Astrocyte (in vitro differentiated cells and primary cell): ENCODE results near the gene UNC80. TPM values are rescaled to one million over a fixed set of nuclear protein-coding genes. Genes with fewer than 3 reads are reported as not detected.

ENCODE experiments used
- DNase-seq: peaks from one replicate; pipeline ENCODE4 v3.0.0-alpha.2; 2010; ENCODE audit warnings: low read depth
- FAIRE-seq: peaks from 2 replicates; lab custom pipeline; 2011; peaks lifted over from hg19 to GRCh38; lab: Jason Lieb, UNC
- H2AFZ ChIP-seq: 2 replicates; pipeline ENCODE4 v1.6.0; 2012; ENCODE audit warnings: low read depth, low read length, inconsistent platforms
- H3K27ac ChIP-seq: 2 replicates; pipeline ENCODE4 v1.5.1; 2011; ENCODE audit warnings: low read depth, low read length, inconsistent platforms
- H3K27me3 ChIP-seq: 2 replicates; pipeline ENCODE4 v1.6.0; 2011; ENCODE audit warnings: low read length, inconsistent platforms; ENCODE audit not compliant: insufficient read depth
- H3K36me3 ChIP-seq: 2 replicates; pipeline ENCODE4 v1.5.1; 2011; ENCODE audit warnings: low read length, inconsistent platforms; ENCODE audit not compliant: insufficient read depth
- H3K4me1 ChIP-seq: 2 replicates; pipeline ENCODE4 v1.5.1; 2011; ENCODE audit warnings: low read length, inconsistent platforms; ENCODE audit not compliant: insufficient read depth
- H3K4me2 ChIP-seq: 2 replicates; pipeline ENCODE4 v1.6.0; 2012; ENCODE audit warnings: low read length, inconsistent platforms
- H3K4me3 ChIP-seq: 2 replicates; pipeline ENCODE4 v1.5.1; 2011; ENCODE audit warnings: low read depth, mild to moderate bottlenecking, low read length, inconsistent platforms; ENCODE audit not compliant: insufficient read depth
- H3K79me2 ChIP-seq: 2 replicates; pipeline ENCODE4 v1.6.0; 2012; ENCODE audit warnings: mild to moderate bottlenecking, low read length, inconsistent platforms; ENCODE audit not compliant: insufficient read depth
- H3K9ac ChIP-seq: 2 replicates; pipeline ENCODE4 v1.6.0; 2012; ENCODE audit warnings: mild to moderate bottlenecking, low read length, inconsistent platforms
- H3K9me3 ChIP-seq: 2 replicates; pipeline ENCODE4 v1.5.1; 2012; ENCODE audit warnings: low read depth, mild to moderate bottlenecking, low read length, inconsistent platforms; ENCODE audit not compliant: insufficient read depth
- H4K20me1 ChIP-seq: 2 replicates; pipeline ENCODE4 v1.6.0; 2012; ENCODE audit warnings: low read length, inconsistent platforms; ENCODE audit not compliant: insufficient read depth
- H3K27ac Mint-ChIP-seq: one replicate; pipeline ENCODE4 v1.8.0; 2021; ENCODE audit warnings: mild to moderate bottlenecking, mixed read lengths; ENCODE audit not compliant: unreplicated experiment
- H3K27me3 Mint-ChIP-seq: one replicate; pipeline ENCODE4 v1.8.0; 2021; ENCODE audit warnings: low read depth, mixed read lengths; ENCODE audit not compliant: unreplicated experiment
- H3K36me3 Mint-ChIP-seq: one replicate; pipeline ENCODE4 v1.8.0; 2021; ENCODE audit warnings: low read depth, mixed read lengths; ENCODE audit not compliant: unreplicated experiment
- H3K4me1 Mint-ChIP-seq: one replicate; pipeline ENCODE4 v1.8.0; 2021; ENCODE audit warnings: low read depth, mixed read lengths; ENCODE audit not compliant: unreplicated experiment
- H3K4me3 Mint-ChIP-seq: one replicate; pipeline ENCODE4 v1.8.0; 2021; ENCODE audit warnings: mild to moderate bottlenecking, moderate library complexity, mixed read lengths; ENCODE audit not compliant: unreplicated experiment
- H3K9me3 Mint-ChIP-seq: one replicate; pipeline ENCODE4 v1.8.0; 2021; ENCODE audit warnings: mild to moderate bottlenecking, mixed read lengths; ENCODE audit not compliant: unreplicated experiment
- CTCF ChIP-seq: IDR thresholded peaks from 2 replicates; pipeline ENCODE4 v1.5.1; 2011; ENCODE audit warnings: low read depth, mild to moderate bottlenecking, inconsistent platforms, low read length, moderate library complexity; ENCODE audit not compliant: insufficient read depth
- EZH2 ChIP-seq: IDR thresholded peaks from 2 replicates; pipeline ENCODE4 v1.6.1; 2012; ENCODE audit warnings: mild to moderate bottlenecking, low read length, inconsistent platforms; ENCODE audit not compliant: insufficient read depth
- total RNA-seq: library from RNA; stranded (reverse); gene quantifications from 2 replicates; pipeline ENCODE4 v1.2.1, GENCODE V29; 2021

Gene UNC80
- total RNA-seq, 1 donor from 2014 or later, result 0.27 TPM

GRCh38 chr2:209773377-209773776, 1.7 kb downstream of the UNC80 start:
- Histone ChIP-seq H3K9me3 (no peaks in the 10 kb centered on the region), H3K4me2 (no peak overlapping the region), H3K4me1 (no peaks in the 10 kb centered on the region), H2AFZ (no peak overlapping the region), H4K20me1 (no peaks in the 10 kb centered on the region), H3K36me3 (no peaks in the 10 kb centered on the region), H3K4me3 (no peak overlapping the region), H3K79me2 (no peaks in the 10 kb centered on the region), H3K27ac (no peak overlapping the region), H3K9ac (no peak overlapping the region), H3K27me3 (no peaks in the 10 kb centered on the region)
- H3K27me3 Mint-ChIP-seq, result peaks cover 5% of the 10 kb centered on the region
- FAIRE-seq (no peak), DNase-seq (no peak)
- peaks cover 2% of the 10 kb centered on the region for H3K4me1 Mint-ChIP-seq
- TF ChIP-seq EZH2, result no peak
- TF ChIP-seq CTCF, result no peak
- H3K36me3 Mint-ChIP-seq, result no peaks in the 10 kb centered on the region
- H3K27ac Mint-ChIP-seq, result no peak overlapping the region
- no peaks in the 10 kb centered on the region for H3K9me3 Mint-ChIP-seq
- no peak overlapping the region for H3K4me3 Mint-ChIP-seq

GRCh38 chr2:209787416-209787815, 15.8 kb downstream of the UNC80 start:
- H3K27me3 Mint-ChIP-seq, result peaks cover 2% of the 10 kb centered on the region
- no peak overlapping the region for H3K4me3 Mint-ChIP-seq
- H3K27ac ChIP-seq, result no peak overlapping the region
- TF ChIP-seq EZH2 (no peak), CTCF (no peak)
- H3K4me3 ChIP-seq, result no peak overlapping the region
- DNase-seq (no peak), FAIRE-seq (no peak)
- H3K79me2 ChIP-seq, result no peaks in the 10 kb centered on the region
- no peak overlapping the region for H3K27ac Mint-ChIP-seq
- no peaks in the 10 kb centered on the region for H3K9me3 Mint-ChIP-seq
- H4K20me1 ChIP-seq, result no peaks in the 10 kb centered on the region
- H3K27me3 ChIP-seq, result no peaks in the 10 kb centered on the region
- H3K9ac ChIP-seq, result no peak overlapping the region
- no peaks in the 10 kb centered on the region for H3K36me3 ChIP-seq
- no peak overlapping the region for H3K4me2 ChIP-seq
- no peaks in the 10 kb centered on the region for H3K4me1 ChIP-seq
- H3K4me1 Mint-ChIP-seq, result no peaks in the 10 kb centered on the region
- H2AFZ ChIP-seq, result no peak overlapping the region
- H3K36me3 Mint-ChIP-seq, result no peaks in the 10 kb centered on the region
- H3K9me3 ChIP-seq, result no peaks in the 10 kb centered on the region

- no peak overlapping the region for H3K4me3 Mint-ChIP-seq
- FAIRE-seq, result no peak
- no peaks in the 10 kb centered on the region for H3K4me1 Mint-ChIP-seq
- H3K9me3 ChIP-seq, result no peaks in the 10 kb centered on the region
- H3K27ac ChIP-seq, result no peak overlapping the region
- H3K27me3 Mint-ChIP-seq, result peaks cover 2% of the 10 kb centered on the region
- no peaks in the 10 kb centered on the region for H3K36me3 ChIP-seq
- no peaks in the 10 kb centered on the region for H3K27me3 ChIP-seq
- no peak for DNase-seq
- H4K20me1 ChIP-seq, result no peaks in the 10 kb centered on the region
- no peak overlapping the region for H2AFZ ChIP-seq
- TF ChIP-seq CTCF (no peak), EZH2 (no peak)
- H3K4me2 ChIP-seq, result no peak overlapping the region
- no peak overlapping the region for H3K9ac ChIP-seq
- H3K4me3 ChIP-seq, result no peak overlapping the region
- H3K9me3 Mint-ChIP-seq, result no peaks in the 10 kb centered on the region
- no peaks in the 10 kb centered on the region for H3K4me1 ChIP-seq
- H3K27ac Mint-ChIP-seq, result no peak overlapping the region
- no peaks in the 10 kb centered on the region for H3K79me2 ChIP-seq
- H3K36me3 Mint-ChIP-seq, result no peaks in the 10 kb centered on the region
Measured at GRCh38 chr2:209788925-209789324, 17.3 kb downstream of the UNC80 start.
